Measurements from ENCODE around the gene KRTAP10-1.

DNA sequence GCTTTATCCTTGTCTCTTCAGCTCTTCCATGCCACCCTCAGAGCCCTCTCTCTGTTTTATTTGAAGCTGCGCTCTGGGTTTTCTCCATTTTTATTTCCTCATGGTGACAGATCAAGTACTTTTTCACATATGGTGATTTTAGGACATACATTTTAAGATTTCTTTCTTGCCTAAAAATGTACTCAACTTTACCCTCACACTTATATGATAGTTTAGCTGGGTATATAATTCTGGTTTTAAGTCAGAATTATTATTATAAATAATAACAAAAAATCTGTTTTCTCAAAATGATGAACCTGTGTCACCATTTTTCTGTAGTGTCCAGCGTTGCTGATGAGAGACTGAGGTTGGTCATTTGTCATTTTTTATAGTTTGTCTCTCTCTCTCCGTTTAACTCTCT, 41.2 kb upstream of the KRTAP10-1 start:
- TF ChIP-seq, protein P1, sequence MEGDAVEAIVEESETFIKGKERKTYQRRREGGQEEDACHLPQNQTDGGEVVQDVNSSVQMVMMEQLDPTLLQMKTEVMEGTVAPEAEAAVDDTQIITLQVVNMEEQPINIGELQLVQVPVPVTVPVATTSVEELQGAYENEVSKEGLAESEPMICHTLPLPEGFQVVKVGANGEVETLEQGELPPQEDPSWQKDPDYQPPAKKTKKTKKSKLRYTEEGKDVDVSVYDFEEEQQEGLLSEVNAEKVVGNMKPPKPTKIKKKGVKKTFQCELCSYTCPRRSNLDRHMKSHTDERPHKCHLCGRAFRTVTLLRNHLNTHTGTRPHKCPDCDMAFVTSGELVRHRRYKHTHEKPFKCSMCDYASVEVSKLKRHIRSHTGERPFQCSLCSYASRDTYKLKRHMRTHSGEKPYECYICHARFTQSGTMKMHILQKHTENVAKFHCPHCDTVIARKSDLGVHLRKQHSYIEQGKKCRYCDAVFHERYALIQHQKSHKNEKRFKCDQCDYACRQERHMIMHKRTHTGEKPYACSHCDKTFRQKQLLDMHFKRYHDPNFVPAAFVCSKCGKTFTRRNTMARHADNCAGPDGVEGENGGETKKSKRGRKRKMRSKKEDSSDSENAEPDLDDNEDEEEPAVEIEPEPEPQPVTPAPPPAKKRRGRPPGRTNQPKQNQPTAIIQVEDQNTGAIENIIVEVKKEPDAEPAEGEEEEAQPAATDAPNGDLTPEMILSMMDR (IDR thresholded peaks at IDR 0.05), result no peak
- TF ChIP-seq POLR2A (IDR thresholded peaks at IDR 0.05) (no peak), EP300 (IDR thresholded peaks at IDR 0.05) (no peak), POLR2AphosphoS5 (IDR thresholded peaks at IDR 0.05) (no peak)
